ENCODE results near the gene OGA.

OGA gene

DNA sequence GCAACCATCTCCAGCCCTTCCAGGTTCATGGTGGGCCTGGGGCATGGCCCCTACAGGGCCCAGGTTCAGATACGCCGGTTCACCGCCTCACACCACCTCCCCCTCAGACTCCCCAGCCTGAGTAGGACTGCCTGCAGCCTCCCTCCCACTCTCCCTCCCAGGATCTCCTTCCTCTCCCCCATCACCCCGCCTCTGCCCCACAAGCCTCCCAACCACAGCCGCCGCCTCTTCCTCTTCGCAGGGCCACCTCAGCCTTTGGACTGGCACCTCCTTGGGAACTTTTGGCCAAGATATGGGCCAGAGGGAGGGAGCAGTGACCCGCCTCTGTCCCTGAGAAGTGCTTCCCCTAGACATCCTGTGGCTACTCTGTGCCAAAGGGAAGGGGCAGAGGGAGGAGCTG, 16.1 kb upstream of the OGA start:
- no peak for DNase-seq

DNA sequence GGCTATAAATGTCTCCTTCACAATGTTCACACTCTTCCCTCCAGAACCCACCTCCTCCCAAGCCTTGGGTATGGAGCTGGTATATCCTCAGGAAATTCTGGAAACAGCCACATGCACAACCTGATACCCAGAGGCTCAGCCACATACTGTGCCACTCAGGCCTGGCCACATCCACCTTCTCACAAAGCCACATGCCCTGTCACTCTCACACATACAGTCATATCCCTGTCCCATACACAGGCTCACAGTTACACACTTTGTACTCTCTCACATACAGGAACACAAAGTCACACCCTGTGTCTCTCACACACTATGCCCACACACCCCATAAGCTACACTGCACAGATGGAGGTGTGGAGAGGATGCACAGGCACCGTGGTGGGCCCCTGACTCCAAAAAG, 15.2 kb upstream of the OGA start:
- no peak for DNase-seq

DNA sequence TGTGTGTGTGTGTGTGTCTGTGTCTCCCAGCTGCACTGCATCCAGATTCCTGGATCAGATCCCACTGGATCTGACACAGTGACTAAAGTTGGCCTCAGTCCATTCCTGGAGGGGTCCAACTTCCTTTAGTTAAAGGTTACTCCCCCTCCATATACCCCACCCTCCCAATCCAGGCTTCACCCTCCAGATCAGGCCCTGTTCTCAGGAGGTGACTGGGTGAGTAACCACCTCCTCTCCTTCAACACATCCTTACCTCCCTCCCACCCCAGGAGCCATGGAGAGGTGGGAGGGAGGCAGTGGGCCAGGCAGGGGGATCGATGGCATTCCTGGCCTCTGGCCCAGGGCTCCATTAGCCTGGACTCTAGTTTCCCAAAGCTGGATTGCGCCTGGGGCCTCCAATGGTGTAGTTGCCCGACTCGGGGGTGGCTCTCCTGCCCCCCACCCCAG, 14.1 kb upstream of the OGA start:
- no peak for DNase-seq

DNA sequence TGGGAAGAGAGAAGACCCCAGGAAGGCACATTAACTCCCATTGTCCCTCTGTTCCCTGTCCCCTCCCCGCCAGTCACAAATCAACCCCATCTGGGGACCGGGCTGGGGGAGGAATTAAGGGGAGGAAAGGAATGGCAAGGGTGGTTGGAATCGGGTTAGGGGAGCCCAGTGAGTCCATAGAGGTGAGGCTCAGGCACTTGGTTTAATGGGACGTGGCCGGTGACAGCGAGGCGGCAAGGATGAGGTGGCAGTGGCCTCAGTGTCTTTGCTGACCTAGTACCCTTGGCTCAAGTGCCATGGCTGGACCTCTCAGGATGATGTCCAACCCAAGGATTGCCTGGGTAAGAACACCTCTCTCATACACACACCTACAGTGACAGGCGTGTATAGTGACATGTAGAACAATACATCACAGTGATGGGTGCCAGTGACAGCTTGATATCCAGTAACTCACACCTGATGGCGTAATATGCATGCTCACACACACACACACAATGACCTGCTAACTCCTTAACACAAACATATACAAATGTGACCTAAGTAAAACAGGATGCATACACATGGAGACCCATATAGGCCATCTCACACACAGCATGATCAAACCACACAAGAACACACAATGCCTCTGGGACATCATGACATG, 13.0 kb upstream of the OGA start:
- DNase-seq: no peak

DNA sequence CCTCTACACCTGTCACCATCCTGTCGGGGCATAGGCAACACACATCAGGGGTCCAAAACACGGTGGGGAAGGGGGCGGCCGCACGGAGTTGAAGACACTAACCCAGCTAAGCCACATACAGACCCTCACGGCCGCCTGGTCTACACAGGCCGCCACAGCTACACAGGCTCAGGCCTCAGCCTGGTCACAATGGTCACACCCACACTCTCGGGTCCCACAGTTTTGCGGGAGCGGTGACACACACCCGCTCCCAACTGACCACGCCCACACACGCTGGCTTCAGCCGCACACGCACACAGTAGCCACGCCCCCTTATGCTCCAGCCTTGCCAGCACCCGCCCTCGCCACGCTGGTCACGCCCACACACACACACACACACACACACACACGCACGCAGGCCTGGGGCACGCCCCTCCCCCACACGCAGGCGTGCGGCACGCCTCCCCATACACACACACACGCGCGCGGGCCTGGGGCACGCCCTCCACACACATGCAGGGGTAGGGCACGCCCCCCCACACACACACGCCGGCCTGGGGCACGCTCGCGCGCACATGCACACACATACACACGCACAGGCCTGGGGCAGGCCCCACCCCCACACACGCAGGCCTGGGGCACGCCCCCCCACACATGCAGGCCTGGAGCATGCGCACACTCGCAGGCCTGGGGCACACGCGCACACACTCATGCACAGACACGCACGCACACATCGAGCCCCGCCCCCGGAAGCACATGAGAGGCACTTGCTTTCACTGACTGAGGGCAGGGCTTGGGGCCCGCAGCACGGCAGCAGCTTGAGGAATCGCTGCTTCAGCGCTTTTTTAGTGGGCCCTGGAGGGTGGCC, 12.3 kb upstream of the OGA start:
- peak; percentile 91 for DNase-seq

DNA sequence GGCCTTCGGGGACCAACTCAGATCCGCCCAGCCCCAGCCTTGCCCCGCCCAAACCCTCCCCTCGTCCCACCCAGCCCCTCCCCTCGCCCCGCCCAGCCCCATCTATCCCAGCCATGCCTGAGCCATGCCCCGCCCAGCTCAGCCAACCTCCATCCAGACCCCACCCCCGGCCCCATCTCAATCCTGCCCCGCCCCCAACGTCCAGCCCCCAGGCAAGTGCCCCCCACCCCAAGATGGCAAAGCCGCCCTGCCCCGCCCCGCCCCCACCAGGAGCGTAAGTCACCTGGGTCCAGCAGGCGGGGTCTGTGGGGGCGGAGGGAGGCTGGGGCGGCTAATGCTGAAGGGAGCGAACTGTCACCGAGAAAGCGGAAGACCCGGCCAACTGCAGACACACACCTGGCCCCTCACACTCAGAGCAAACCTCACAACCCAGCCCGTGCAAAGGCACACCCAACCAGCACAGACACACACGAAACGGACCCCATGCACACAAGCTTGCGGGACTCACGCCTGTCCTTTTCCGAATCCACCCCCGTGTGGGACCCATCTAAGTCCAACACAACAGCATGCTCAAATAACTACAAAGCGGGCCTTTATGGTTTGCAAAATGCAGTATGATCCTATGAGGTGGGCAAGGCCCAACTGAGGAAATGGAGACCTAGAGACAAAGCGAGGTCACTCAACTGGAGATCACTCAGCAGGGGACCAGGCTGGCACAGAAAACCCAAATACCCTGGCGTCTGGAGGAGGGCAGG, 11.5 kb upstream of the OGA start:
- DNase-seq: peak; percentile 61

DNA sequence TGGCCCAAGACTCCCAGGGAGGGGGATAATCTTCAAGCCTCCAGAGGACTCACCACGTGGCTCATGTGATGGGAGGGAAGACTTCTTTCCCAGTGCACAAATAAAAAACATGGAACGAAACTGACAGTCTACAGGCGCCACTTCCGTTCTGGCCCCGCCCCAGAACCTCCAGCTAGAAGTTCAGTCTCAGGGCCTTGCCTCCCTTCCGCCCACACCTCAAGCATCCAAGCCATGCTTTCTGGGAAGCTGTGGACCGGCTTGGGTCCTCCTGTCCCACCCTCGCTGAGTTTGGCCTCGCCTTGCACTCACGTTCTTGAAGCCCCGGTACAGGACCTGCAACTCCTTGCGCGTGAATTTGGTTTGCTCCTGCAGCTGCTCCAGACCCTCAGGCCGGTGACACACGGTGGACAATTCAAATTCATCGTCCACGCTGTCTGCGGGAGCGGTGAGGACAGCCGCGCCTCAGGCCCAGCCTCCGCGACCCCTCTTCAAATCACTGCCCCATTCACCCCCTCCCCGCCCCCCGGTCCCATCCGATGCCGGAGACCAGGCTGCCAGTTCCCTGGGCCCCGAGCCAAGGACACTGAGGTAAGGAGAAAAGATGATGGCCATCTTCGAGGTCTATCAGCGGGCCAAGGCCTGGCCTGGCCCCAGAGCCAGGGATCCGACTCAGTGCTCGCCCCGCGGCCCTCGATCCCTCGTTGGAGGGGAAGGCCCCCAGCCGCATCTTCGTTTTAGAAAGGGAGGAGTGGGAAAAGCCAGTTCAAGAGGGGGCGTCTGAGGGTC, 10.7 kb upstream of the OGA start:
- no peak for DNase-seq

DNA sequence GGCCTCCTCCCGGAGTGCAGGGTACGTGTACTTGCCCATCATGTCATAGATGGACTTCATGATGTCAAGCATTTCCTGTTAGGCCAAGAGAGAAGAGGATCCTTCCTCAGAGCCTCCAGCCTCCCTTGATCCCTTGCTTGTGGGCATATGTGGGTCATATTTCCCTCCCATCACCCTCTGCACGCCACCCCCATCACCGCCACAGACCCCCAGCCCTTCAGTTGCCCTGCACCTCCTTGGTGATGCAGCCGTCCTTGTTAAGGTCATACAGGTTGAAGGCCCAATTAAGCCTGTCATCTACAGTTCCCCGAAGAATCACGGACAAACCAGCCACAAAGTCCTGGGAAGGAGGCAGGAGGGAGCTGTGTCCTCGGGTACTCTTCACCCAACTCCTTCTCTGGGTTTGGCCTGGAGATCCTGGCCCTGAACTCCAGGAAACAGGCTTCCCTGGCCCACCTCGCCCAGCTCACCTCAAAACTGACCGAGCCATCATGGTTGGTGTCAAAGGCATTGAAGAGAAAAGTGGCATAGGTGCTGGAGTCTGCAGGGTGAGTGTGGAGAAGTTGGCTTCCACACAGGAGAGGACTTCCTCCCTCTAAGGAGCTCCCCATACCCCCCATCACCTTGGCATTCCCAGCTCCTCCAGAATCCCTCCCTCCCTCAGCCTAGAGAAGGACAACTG, 9.8 kb upstream of the OGA start:
- DNase-seq: no peak

DNA sequence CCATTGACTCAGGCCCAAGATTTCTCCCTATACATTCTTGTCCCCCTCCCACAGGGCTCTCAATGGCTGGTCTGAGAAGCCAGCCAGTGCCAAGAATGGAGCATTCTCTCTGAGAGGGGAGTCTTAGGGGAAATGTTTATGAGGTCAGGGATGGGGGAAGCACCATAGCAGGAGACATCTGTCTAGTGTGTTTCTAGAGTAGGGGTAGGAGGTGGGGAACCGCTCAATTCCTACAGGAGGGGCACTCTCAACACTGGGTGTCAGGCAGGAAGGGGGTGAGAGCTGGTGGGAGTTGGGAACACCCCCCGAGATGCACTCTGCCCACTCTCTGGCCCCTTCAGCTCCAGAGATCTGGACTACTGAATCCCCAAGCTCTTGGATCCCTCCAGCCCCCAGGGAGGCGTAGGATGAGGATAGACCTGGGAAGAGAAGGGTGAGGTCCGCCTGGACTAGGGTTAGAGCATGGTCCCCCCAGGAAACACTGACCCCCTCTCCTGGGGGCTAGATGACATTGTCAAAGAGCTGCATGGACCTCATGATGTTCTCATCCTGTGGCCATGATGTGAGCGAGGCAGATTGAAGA, 8.7 kb upstream of the OGA start:
- no peak for DNase-seq

DNA sequence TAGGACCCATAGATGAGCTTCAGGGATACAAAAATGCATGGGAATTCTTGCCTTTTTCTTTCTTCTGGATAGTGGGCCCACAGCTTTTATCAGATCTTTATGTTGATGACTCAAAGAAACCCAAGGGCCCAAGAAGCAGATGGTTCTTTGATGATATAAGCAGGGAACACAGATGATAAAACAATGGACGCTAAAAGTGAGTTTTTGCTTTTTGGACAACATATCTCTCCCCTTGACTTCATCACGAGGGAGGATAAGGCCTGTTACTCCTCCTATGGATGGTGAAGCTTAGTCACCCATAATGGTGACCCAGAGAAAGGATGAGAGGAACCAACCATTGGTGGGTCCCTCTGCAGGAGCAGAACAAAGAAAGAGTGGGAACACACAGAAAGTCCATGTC, 6.5 kb upstream of the OGA start:
- DNase-seq: no peak

DNA sequence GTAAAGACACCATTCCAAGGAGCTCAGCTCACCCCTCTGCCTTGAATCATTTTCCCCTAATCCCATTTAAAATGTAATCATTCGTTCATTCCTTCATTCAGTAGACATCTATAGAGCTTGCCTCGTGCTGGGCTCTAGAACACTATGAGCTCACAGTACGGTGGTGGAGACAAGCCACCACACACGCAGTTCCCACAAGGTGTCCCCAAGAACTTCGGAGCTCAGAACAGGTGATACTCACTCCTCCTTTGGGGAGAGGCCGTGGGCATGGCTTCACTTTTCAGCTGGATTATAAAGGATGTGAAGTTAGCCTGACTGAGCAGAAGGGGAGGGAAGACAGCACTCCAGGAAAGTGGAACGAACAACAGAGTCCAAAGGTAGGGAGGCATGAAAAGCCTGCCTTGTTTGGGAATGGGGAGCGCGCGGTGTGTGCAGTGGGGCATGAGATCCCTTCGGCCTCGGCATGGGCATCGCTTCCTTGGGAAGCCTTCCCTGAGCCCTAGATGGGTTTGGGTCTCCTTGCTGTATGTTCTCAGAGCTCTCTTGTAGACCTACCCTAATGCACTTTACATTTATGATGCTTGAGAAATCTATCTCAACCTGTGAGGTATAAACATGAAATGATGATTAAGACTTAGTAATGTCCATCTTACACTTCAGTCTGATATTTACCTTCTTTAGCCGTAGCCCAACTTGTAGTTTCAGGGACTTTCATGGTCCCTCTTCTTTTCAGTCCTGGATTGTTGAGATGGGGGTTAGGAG, 809 bp upstream of the OGA start:
- no peak for DNase-seq

DNA sequence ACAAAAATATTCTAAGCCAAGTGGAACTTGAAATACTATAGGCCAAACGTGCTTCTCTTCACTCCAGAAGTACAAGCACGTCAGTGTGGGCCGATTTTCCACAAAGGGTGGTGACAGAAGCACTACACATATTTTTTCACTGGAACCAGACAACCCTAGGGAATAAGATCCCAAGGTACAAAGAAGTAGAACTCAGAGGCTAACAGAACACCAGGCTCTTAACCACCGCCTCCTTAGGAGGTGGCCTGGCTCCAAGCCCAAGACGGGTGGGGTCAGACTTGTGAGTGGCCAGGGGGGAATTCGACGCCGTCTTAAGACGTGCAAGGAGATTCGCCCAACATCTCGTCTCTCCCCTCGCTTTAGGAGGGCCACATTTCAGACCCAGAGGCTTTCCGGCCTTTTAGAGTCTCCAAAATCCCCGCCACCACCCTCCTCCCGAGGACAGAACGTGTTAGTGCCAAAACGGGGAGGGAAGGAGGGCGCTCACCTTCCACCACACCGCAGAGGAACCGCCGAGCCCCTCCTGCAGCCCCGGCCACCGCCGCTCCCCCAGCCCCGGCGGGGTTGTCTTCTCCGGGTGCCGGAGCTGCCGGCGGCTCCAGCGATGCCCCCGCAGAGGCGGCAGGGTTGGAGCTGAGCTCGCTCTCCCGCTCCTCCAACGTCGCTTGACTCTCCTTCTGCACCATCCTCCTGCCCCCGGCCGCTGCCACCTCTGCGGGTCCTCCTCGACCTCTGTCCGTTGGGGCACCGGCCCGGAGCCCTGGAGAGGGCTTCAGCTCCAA, 716 bp downstream of the OGA start:
- DNase-seq: no peak

DNA sequence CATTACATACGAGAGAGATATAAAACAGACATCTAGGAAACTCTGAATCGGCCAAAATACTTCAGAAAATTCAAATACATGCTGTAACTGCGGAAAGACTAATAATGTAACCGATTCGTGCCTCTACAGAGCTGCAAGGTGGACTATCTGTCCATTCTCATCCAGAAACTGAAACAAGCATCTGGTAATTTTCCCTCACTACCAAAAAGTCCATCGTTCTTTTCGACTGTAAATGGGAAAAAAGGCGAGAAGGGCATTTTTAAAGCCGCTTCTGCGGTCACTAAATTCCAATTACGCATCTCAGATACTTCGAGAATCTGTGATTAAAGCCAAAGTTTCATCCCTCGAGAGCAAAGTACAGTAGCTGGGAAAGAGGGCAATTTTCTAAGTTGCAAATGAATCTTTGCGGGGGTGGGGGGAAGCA, 1.3 kb downstream of the OGA start:
- no peak for DNase-seq

DNA sequence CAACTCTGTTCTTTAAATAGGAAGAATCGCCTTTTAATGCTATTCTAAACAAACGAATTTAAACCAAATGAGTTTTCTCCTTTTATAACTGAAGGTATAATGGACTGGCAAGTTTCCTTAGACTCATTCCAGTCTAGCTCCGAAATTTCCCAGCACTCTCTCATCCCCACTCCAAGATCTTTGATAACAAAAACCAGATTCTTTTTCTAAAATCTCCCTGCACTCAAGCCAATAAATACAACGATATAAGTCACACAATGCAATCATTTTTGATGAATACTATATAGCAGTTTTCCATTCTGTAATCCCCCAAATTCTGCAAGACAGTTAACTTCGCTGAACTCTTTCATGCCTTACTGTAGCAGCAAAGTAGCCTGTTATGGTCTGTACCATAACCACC, 1.9 kb downstream of the OGA start:
- no peak for DNase-seq

DNA sequence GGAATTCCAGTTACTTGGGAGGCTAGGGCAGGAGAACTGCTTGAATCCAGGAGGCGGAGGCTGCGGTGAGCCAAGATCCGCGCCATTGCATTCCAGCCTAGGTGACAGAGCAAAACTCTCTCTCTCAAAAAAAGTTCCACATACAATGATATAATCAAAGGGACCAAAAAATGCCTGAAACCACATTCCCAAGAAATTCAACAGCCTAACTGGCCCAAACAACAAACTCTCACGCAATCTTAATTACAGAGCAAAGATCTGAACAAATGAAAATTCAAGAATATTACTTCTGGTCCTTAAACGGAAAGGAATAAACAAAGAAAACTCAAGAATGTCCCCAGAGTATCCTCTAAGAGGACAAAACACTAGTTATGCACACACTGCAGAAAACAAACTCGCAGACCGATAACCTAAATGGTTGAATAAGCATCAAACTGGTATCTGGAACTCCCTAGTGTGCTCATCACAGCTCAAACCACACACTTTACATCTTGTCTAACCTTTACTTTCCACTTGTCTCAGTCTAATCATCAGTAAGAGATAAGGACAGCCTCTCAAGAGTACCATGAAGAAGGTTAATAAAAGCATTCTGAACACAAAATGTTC, 3.7 kb downstream of the OGA start:
- no peak for DNase-seq

DNA sequence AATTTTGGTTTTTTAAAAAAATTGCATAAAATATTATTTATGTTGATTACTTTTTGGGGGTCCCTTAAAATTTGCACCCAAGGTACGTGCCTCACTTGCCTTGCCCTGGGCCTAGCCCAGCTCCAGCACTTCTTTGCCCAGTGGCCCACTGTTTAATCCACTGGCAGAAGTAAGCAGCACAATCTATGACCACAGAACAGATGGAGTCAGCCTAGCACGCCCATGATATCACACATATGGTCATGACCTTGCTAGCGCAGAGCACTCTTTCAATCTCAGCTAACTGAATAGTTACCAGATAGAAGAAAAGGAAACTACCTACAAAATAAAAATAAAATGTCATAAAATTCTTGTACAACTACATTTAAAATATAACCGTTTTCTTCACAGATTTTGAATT, 5.6 kb downstream of the OGA start:
- no peak for DNase-seq

DNA sequence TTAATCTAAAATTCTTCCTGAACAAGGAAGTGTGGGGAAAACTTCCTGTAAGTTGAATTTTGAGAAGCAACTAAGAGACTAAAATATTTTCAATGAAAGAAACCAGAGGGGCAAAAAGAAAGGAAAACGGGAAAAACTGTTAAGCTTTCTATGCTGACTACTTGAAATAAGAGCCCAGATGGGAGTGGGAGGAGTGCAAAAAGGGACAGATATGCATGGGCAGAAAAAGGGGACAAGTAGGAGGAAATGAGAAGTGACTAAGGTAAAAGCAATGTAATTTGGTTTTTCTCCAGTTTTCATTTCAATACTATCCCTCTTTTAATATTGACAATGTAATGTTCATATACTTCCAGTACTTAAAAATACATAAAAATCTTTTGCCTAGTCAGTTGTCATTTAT, 11.1 kb downstream of the OGA start:
- no peak for DNase-seq

DNA sequence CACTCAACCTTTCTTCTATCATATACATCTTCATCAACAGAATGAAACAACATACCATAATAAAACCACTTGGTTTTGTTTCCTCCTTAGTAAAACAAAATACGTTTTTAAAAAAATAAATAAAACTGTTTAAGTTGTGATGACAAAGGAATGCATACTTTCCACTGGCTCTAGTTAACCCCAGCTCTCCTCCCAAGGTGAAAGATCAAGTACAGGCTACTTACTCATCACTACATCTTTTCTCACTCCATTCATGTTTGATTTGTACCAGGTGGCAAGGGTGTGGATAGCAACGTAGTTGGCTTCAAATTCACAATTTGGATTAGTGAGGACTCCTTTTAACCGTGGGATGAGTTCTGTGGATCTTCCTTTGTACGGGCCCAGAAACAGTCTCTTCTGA, 14.7 kb downstream of the OGA start:
- no peak for DNase-seq

DNA sequence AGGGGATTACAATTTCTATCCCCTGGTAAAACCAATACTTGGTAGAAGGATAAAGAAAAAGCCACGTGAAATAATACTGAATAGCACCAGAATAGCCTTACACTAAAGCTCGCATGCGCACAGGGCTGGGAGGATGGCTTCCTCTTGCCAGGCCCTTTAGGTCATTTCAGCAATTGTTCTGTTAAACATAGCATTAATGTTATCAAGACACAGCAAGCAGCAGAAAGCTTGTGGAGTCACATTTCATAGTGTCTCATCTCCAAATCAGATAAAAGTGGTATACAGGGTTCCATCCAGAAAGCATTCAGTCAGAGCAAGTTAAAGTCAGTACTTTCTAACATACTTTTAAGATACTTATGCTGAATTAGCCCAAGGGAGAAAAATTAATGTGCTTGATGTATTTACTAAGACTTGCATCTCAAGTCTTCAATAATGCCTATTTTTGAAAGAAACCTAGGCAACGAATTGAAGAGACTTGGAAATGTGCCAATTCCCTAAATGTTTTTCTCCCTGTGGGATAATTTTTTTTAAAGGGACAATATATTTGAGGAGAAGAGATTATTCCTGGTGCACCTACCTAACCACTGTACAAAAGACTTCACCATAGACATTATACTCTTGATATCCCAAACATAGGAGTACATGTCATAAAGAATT, 20.7 kb downstream of the OGA start:
- no peak for DNase-seq

Measured in activated T-cell treated with anti-CD3 and anti-CD28 coated beads for 4 hours (primary cell).